Measurements from ENCODE around the gene CCDC88A.

CCDC88A gene

GRCh38 chr2:55355451-55355850 lies 64.2 kb downstream of the CCDC88A start:
- TF ChIP-seq Cebpa-rat (IDR thresholded peaks at IDR 0.05): no peak
- Histone ChIP-seq H4K20me1 (peaks cover 0 to 84% (median 0%) of the 10 kb centered on the region in 11 experiments; a peak in 4 of 22 replicates), H3K27ac (no peak overlapping the region), H3K27me3 (no peaks in the 10 kb centered on the region), H3K4me2 (no peak overlapping the region), H3K36me3 (peaks cover 81 to 97% (median 89%) of the 10 kb centered on the region in 11 experiments), H3K9ac (no peak overlapping the region), H3K4me3 (no peak overlapping the region), H3K9me3 (replicated peaks in 1 of 11) (peaks cover 0 to 19% (median 10%) of the 10 kb centered on the region in 11 experiments; a peak in 15 of 22 replicates), H3K4me1 (peaks cover 0 to 12% (median 0%) of the 10 kb centered on the region in 10 experiments; a peak in 1 of 20 replicates)

DNA sequence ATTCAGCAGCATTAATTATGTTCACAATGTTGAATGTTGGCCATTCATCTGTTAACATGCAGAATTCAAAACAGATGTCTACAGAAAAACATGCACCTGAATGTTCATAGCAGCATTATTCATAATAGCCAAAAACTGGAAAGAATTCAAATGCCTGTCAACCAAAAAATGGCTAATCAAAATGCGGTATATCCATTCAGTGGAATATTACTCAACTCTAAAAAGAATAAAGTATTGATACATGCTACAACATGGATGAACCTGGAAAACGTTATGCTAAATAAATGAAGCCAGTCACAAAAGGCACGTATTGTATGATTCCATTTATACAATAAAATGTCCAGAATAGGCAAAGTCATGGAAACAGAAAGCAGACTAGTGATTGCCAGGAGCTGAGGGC lies 68.0 kb downstream of the CCDC88A start:
- Histone ChIP-seq H4K20me1 (peaks cover 0 to 87% (median 0%) of the 10 kb centered on the region in 11 experiments; a peak in 6 of 22 replicates), H3K4me1 (no peaks in the 10 kb centered on the region), H3K4me3 (no peak overlapping the region), H3K9me3 (replicated peaks in 1 of 11) (peaks cover 0 to 17% (median 10%) of the 10 kb centered on the region in 11 experiments; a peak in 15 of 22 replicates), H3K27me3 (no peaks in the 10 kb centered on the region), H3K27ac (no peak overlapping the region), H3K9ac (no peak overlapping the region), H3K36me3 (peaks cover 88 to 98% (median 95%) of the 10 kb centered on the region in 11 experiments), H3K4me2 (no peak overlapping the region)
- no peak for TF ChIP-seq Cebpa-rat (IDR thresholded peaks at IDR 0.05)

- no peak overlapping the region for H3K9ac ChIP-seq
- no peak overlapping the region for H3K4me2 ChIP-seq
- no peak for TF ChIP-seq Cebpa-rat (IDR thresholded peaks at IDR 0.05)
- no peaks in the 10 kb centered on the region for H3K4me1 ChIP-seq
- no peak overlapping the region for H3K4me3 ChIP-seq
- H4K20me1 ChIP-seq: peaks cover 0 to 86% (median 0%) of the 10 kb centered on the region in 11 experiments; a peak in 5 of 22 replicates
- no peak overlapping the region for H3K27ac ChIP-seq
- H3K9me3 ChIP-seq (replicated peaks in 1 of 11): no peaks in the 10 kb centered on the region
- H3K27me3 ChIP-seq: no peaks in the 10 kb centered on the region
- peaks cover 79 to 96% (median 92%) of the 10 kb centered on the region in 11 experiments for H3K36me3 ChIP-seq
These were observed 74.6 kb downstream of the CCDC88A start for GRCh38 chr2:55345064-55345463.

- no peak for TF ChIP-seq Cebpa-rat (IDR thresholded peaks at IDR 0.05)
- H3K36me3 ChIP-seq: peaks cover 64 to 98% (median 91%) of the 10 kb centered on the region in 11 experiments
- H3K27me3 ChIP-seq: no peaks in the 10 kb centered on the region
- no peaks in the 10 kb centered on the region for H3K9me3 ChIP-seq (replicated peaks in 1 of 11)
- no peaks in the 10 kb centered on the region for H3K4me1 ChIP-seq
- no peak overlapping the region for H3K4me3 ChIP-seq
- H3K27ac ChIP-seq: no peak overlapping the region
- no peak overlapping the region for H3K9ac ChIP-seq
- peaks cover 0 to 68% (median 0%) of the 10 kb centered on the region in 11 experiments; a peak in 5 of 22 replicates for H4K20me1 ChIP-seq
- H3K4me2 ChIP-seq: no peak overlapping the region
These were observed 81.4 kb downstream of the CCDC88A start for GRCh38 chr2:55338268-55338667.

DNA sequence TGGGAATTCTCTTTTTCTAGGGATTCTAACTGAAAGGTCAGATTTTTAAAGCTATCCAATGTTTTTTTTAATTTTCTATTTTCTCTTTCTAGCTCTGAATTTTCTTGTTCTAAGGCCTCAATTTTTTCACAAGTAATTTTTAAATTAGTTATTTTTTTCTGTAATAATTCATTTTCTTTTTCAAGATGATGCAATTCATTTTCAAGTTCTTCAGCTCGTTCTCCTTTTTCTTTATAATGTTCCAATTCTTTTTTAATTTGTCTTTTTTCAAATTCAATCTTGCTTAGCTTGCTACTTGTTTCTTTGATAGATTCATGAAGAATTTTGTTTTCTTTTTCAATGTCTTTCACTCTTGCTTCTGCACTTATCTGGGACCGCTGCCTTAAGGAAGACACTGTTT lies 84.9 kb downstream of the CCDC88A start:
- Histone ChIP-seq H3K27me3 (no peaks in the 10 kb centered on the region), H3K27ac (no peak overlapping the region), H4K20me1 (peaks cover 0 to 51% (median 0%) of the 10 kb centered on the region in 11 experiments; a peak in 4 of 22 replicates), H3K9ac (no peak overlapping the region), H3K4me1 (no peaks in the 10 kb centered on the region), H3K4me3 (no peak overlapping the region), H3K4me2 (no peak overlapping the region), H3K9me3 (replicated peaks in 1 of 11) (peaks cover 0 to 2% (median 0%) of the 10 kb centered on the region in 11 experiments; a peak in 1 of 22 replicates), H3K36me3 (peaks cover 69 to 98% (median 91%) of the 10 kb centered on the region in 11 experiments)
- TF ChIP-seq Cebpa-rat (IDR thresholded peaks at IDR 0.05): no peak

DNA sequence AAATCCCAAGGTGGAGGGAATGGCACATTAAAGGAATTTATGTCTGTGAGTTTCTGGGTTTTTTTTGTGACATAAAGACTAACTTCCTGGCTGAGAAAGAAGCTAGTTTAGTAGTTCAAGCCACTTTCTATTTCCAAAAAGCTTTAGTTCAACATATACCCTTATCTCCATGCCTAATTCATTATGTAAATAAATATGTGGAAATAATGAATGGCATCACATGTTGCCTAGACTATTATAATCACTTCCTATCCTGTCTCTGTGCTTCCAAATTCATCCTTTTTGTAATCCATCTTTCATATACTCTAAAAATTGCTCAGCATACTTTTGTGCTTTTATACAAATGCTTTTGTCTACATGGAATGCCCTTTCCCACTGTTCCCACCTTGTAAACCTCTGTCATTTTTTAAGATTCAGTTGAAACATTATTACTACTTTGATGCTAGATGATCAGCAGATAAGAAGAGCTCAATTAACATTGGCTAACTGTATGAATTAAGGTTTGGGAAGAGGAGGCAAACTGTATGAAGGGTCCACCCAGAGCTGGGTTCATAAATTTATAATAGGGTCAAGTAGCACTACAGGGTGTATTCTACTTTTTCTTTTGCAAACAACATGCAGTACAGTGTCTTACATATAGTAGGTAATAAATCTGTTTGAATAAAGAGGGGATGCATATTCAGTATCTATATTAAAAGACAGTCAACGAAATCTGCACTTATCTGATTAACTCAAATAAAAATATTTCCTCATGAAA lies 88.9 kb downstream of the CCDC88A start:
- Histone ChIP-seq H3K4me3 (no peak overlapping the region), H3K27me3 (no peaks in the 10 kb centered on the region), H3K4me1 (no peaks in the 10 kb centered on the region), H3K4me2 (no peak overlapping the region), H3K36me3 (peaks cover 85 to 99% (median 94%) of the 10 kb centered on the region in 11 experiments), H3K9ac (no peak overlapping the region), H3K27ac (no peak overlapping the region), H4K20me1 (peaks cover 0 to 17% (median 0%) of the 10 kb centered on the region in 11 experiments; a peak in 1 of 22 replicates), H3K9me3 (replicated peaks in 1 of 11) (peaks cover 0 to 38% (median 23%) of the 10 kb centered on the region in 11 experiments; a peak in 18 of 22 replicates)
- TF ChIP-seq Cebpa-rat (IDR thresholded peaks at IDR 0.05): no peak

DNA sequence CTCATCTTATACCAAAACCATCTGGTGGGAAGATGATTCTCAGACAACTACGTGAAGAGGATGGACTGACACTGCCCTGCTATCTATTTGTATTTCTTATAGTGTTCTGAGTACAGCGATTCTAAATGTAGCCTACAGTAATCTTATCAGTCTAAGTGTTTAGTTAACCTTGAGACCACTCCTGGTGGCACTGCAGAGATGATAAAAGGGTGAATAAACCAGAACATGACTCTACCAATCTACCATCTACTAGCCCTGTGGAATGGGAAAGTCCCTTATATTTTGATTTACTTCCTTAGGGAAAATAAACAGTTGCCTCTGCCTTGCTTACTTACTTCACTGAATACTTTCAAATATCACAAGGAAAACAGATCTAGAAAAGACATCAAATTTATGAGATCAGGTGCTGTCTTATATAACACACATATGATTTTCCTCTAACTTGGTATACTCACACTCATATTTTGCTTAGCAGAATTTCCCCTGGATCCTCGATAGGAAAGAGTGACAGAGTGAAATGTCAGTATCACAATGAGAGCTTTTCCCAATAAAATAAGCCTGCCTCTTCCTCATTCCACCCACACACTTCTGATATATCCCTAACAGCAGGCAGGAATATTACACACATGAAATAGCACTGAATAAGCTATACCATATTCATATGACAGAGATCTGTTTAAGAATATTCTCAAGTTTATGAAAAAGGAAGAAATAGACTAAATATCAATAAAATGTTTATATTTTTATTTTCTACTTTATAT lies 92.0 kb downstream of the CCDC88A start:
- TF ChIP-seq Cebpa-rat (IDR thresholded peaks at IDR 0.05): no peak
- no peak overlapping the region for H3K4me2 ChIP-seq
- H4K20me1 ChIP-seq: peaks cover 0 to 10% (median 0%) of the 10 kb centered on the region in 11 experiments; a peak in 1 of 22 replicates
- H3K4me3 ChIP-seq: no peak overlapping the region
- H3K36me3 ChIP-seq: peaks cover 82 to 99% (median 93%) of the 10 kb centered on the region in 11 experiments
- no peak overlapping the region for H3K9ac ChIP-seq
- H3K9me3 ChIP-seq (replicated peaks in 1 of 11): peaks cover 0 to 38% (median 26%) of the 10 kb centered on the region in 11 experiments; a peak in 18 of 22 replicates
- no peaks in the 10 kb centered on the region for H3K4me1 ChIP-seq
- H3K27me3 ChIP-seq: no peaks in the 10 kb centered on the region
- H3K27ac ChIP-seq: no peak overlapping the region

- Histone ChIP-seq H3K4me3 (no peak overlapping the region), H3K4me1 (peaks cover 0 to 4% (median 0%) of the 10 kb centered on the region in 10 experiments; a peak in 2 of 20 replicates), H4K20me1 (peaks cover 0 to 63% (median 0%) of the 10 kb centered on the region in 11 experiments; a peak in 4 of 22 replicates), H3K9me3 (replicated peaks in 1 of 11) (no peaks in the 10 kb centered on the region), H3K36me3 (peaks cover 86 to 100% (median 97%) of the 10 kb centered on the region in 11 experiments), H3K27ac (no peak overlapping the region), H3K4me2 (no peak overlapping the region), H3K9ac (no peak overlapping the region), H3K27me3 (no peaks in the 10 kb centered on the region)
- TF ChIP-seq Cebpa-rat (IDR thresholded peaks at IDR 0.05): no peak
These were observed 104.7 kb downstream of the CCDC88A start for GRCh38 chr2:55314985-55315384.

- Histone ChIP-seq H3K36me3 (peaks cover 88 to 100% (median 96%) of the 10 kb centered on the region in 11 experiments), H3K4me1 (peaks cover 0 to 7% (median 0%) of the 10 kb centered on the region in 10 experiments; a peak in 2 of 20 replicates), H3K9ac (no peak overlapping the region), H3K4me2 (no peak overlapping the region), H3K27ac (no peak overlapping the region), H3K27me3 (no peaks in the 10 kb centered on the region), H3K9me3 (replicated peaks in 1 of 11) (no peaks in the 10 kb centered on the region), H3K4me3 (no peak overlapping the region), H4K20me1 (peaks cover 0 to 71% (median 0%) of the 10 kb centered on the region in 11 experiments; a peak in 4 of 22 replicates)
- TF ChIP-seq Cebpa-rat (IDR thresholded peaks at IDR 0.05): no peak
These were observed 108.2 kb downstream of the CCDC88A start for GRCh38 chr2:55311444-55311870.

Measured in BLaER1 treated with 17β-estradiol and CSF1 and Interleukin-3, amounts not matched to agents 10 nM and 100 nM (cell line).